Measurements from ENCODE around the gene GRID2IP. TPM values are rescaled to one million over a fixed set of nuclear protein-coding genes. Genes with fewer than 3 reads are reported as not detected.
A peak's percentile ranks its signal among the peaks of the same experiment; 100 is the strongest.

GRID2IP gene
- polyA plus RNA-seq, 4 donors: 0.51 to 1.5 (median 0.84) TPM

- DNase-seq (ENCODE audit: low read depth in 4 of 4, low spot score in 2 of 4): no peak
Measured at GRCh38 chr7:6528401-6529130, 22.7 kb downstream of the GRID2IP start.

- no peak for DNase-seq (ENCODE audit: low read depth in 4 of 4, low spot score in 2 of 4)
Measured at GRCh38 chr7:6526997-6527378, 24.3 kb downstream of the GRID2IP start.

GRCh38 chr7:6520163-6520981 lies 30.9 kb downstream of the GRID2IP start:
- DNase-seq (ENCODE audit: low read depth in 4 of 4, low spot score in 2 of 4): no peak

GRCh38 chr7:6516387-6516983 lies 34.8 kb downstream of the GRID2IP start:
- DNase-seq (ENCODE audit: low read depth in 4 of 4, low spot score in 2 of 4): peak in 3 of 4 donors; percentile 39 to 75 (median 65)

- no peak for DNase-seq (ENCODE audit: low read depth in 4 of 4, low spot score in 2 of 4)
Measured at GRCh38 chr7:6513541-6513940, 37.7 kb downstream of the GRID2IP start.

- DNase-seq (ENCODE audit: low read depth in 4 of 4, low spot score in 2 of 4): no peak
Measured at GRCh38 chr7:6512892-6513291, 38.4 kb downstream of the GRID2IP start.

- DNase-seq (ENCODE audit: low read depth in 4 of 4, low spot score in 2 of 4): no peak
Measured at GRCh38 chr7:6510476-6511133, 40.7 kb downstream of the GRID2IP start.

GRCh38 chr7:6508950-6509349 lies 42.3 kb downstream of the GRID2IP start:
- DNase-seq (ENCODE audit: low read depth in 4 of 4, low spot score in 2 of 4): no peak

GRCh38 chr7:6508539-6508938 lies 42.7 kb downstream of the GRID2IP start:
- no peak for DNase-seq (ENCODE audit: low read depth in 4 of 4, low spot score in 2 of 4)

- DNase-seq (ENCODE audit: low read depth in 4 of 4, low spot score in 2 of 4): no peak
Measured at GRCh38 chr7:6507906-6508305, 43.4 kb downstream of the GRID2IP start.

- no peak for DNase-seq (ENCODE audit: low read depth in 4 of 4, low spot score in 2 of 4)
Measured at GRCh38 chr7:6505685-6506559, 45.3 kb downstream of the GRID2IP start.

GRCh38 chr7:6504996-6505395 lies 46.3 kb downstream of the GRID2IP start:
- no peak for DNase-seq (ENCODE audit: low read depth in 4 of 4, low spot score in 2 of 4)

GRCh38 chr7:6502886-6503285 lies 48.4 kb downstream of the GRID2IP start:
- no peak for DNase-seq (ENCODE audit: low read depth in 4 of 4, low spot score in 2 of 4)

GRCh38 chr7:6501586-6502564 lies 49.4 kb downstream of the GRID2IP start:
- DNase-seq (ENCODE audit: low read depth in 4 of 4, low spot score in 2 of 4): no peak

- no peak for DNase-seq (ENCODE audit: low read depth in 4 of 4, low spot score in 2 of 4)
Measured at GRCh38 chr7:6500691-6501090, 50.6 kb downstream of the GRID2IP start.

- DNase-seq (ENCODE audit: low read depth in 4 of 4, low spot score in 2 of 4): no peak
Measured at GRCh38 chr7:6497994-6498393, 53.3 kb downstream of the GRID2IP start.

- no peak for DNase-seq (ENCODE audit: low read depth in 4 of 4, low spot score in 2 of 4)
Measured at GRCh38 chr7:6497637-6497905, 53.7 kb downstream of the GRID2IP start.

- DNase-seq (ENCODE audit: low read depth in 4 of 4, low spot score in 2 of 4): no peak
Measured at GRCh38 chr7:6496842-6497636, 54.2 kb downstream of the GRID2IP start.
